Liver (tissue), 9 donors: ENCODE measurements around the gene ZDHHC22. TPM values are rescaled to one million over a fixed set of nuclear protein-coding genes. Genes with fewer than 3 reads are reported as not detected.

Source experiments
- DNase-seq: peaks from one replicate; pipeline ENCODE4 v3.0.0-alpha.2; 2017; ENCODE audit warnings: low spot score
- H3K27ac ChIP-seq, 2 donors: one replicate each; pipeline ENCODE4 v1.7.0; 2013; ENCODE audit warnings: inconsistent platforms in 2 of 2, low read length in 2 of 2, control low read depth in 1 of 2, low read depth in 1 of 2, mild to moderate bottlenecking in 1 of 2
- H3K27me3 ChIP-seq, 4 donors: one replicate each; pipeline versions ENCODE4 v1.6.1 to v1.7.0; 2013; ENCODE audit warnings: low read length in 3 of 4, inconsistent platforms in 1 of 4, mild to moderate bottlenecking in 1 of 4, moderate library complexity in 1 of 4; ENCODE audit not compliant: control insufficient read depth in 4 of 4, insufficient read depth in 4 of 4
- H3K36me3 ChIP-seq, 4 donors: one replicate each; pipeline versions ENCODE4 v1.6.1 to v1.7.0; 2013; ENCODE audit warnings: low read length in 3 of 4, mild to moderate bottlenecking in 3 of 4, low read depth in 1 of 4, moderate library complexity in 1 of 4; ENCODE audit not compliant: control insufficient read depth in 4 of 4, insufficient read depth in 3 of 4
- H3K4me1 ChIP-seq, 4 donors: one replicate each; pipeline versions ENCODE4 v1.6.1 to v1.7.0; 2013; ENCODE audit warnings: low read length in 3 of 4, mild to moderate bottlenecking in 3 of 4, moderate library complexity in 1 of 4; ENCODE audit not compliant: control insufficient read depth in 4 of 4, insufficient read depth in 4 of 4
- H3K4me3 ChIP-seq, 3 donors: one replicate each; pipeline versions ENCODE4 v1.6.1 to v1.7.0; 2013; ENCODE audit warnings: low read length in 3 of 3, control low read depth in 1 of 3, low read depth in 1 of 3, mild to moderate bottlenecking in 1 of 3
- H3K9ac ChIP-seq, 2 donors: one replicate each; pipeline ENCODE4 v1.7.0; 2013; ENCODE audit warnings: low read length in 2 of 2, mild to moderate bottlenecking in 2 of 2, moderate library complexity in 2 of 2, control low read depth in 1 of 2, low read depth in 1 of 2
- H3K9me3 ChIP-seq, 4 donors: one replicate each; pipeline versions ENCODE4 v1.6.1 to v1.7.0; 2013; ENCODE audit warnings: low read length in 3 of 4; ENCODE audit not compliant: control insufficient read depth in 4 of 4
- ATF3 ChIP-seq: IDR thresholded peaks from 2 replicates; pipeline ENCODE4 v1.6.1; 2016; ENCODE audit warnings: antibody characterized with exemption
- EGR1 ChIP-seq, 2 donors: IDR thresholded peaks; 2 replicates each; pipeline ENCODE4 v1.6.1; 2016 to 2018; ENCODE audit warnings: antibody characterized with exemption in 2 of 2, low read depth in 2 of 2
- FOXA1 ChIP-seq: IDR thresholded peaks from 2 replicates; pipeline ENCODE4 v1.6.1; 2016; ENCODE audit warnings: antibody characterized with exemption
- GABPA ChIP-seq, 2 donors: IDR thresholded peaks in 1 of 2; conservative IDR thresholded peaks in 1 of 2; 2 replicates each; pipeline ENCODE4 v1.6.1; 2016; ENCODE audit warnings: antibody characterized with exemption in 2 of 2, mild to moderate bottlenecking in 1 of 2, moderate library complexity in 1 of 2
- HNF4G ChIP-seq: IDR thresholded peaks from 2 replicates; pipeline ENCODE4 v1.6.1; 2016; ENCODE audit warnings: antibody characterized with exemption
- MAX ChIP-seq: IDR thresholded peaks from 2 replicates; pipeline ENCODE4 v1.6.1; 2016; ENCODE audit warnings: antibody characterized with exemption
- RAD21 ChIP-seq, 2 donors: IDR thresholded peaks; 2 replicates each; pipeline ENCODE4 v1.6.1; 2016; ENCODE audit warnings: antibody characterized with exemption in 2 of 2, mild to moderate bottlenecking in 2 of 2
- REST ChIP-seq: IDR thresholded peaks from 2 replicates; pipeline ENCODE4 v1.6.1; 2016; ENCODE audit warnings: antibody characterized with exemption, mild to moderate bottlenecking
- RXRA ChIP-seq, 2 donors: IDR thresholded peaks; 2 replicates each; pipeline ENCODE4 v1.6.1; 2017 to 2018; ENCODE audit warnings: antibody characterized with exemption in 2 of 2, mild to moderate bottlenecking in 1 of 2
- SP1 ChIP-seq: IDR thresholded peaks from 2 replicates; pipeline ENCODE4 v1.6.1; 2018; ENCODE audit warnings: antibody characterized with exemption, mild to moderate bottlenecking
- TAF1 ChIP-seq: conservative IDR thresholded peaks from 2 replicates; pipeline ENCODE4 v1.6.1; 2016; ENCODE audit warnings: antibody characterized with exemption, mild to moderate bottlenecking
- WGBS: extraction: QIAGEN DNeasy Blood & Tissue Kit; methylation state at CpG from one replicate; pipeline ENCODE4 v1.1.7; 2013; 5-methylcytosine and 5-hydroxymethylcytosine counted together
- polyA plus RNA-seq, 2 donors: library from polyadenylated mRNA; stranded (reverse) in 1 of 2; unstranded in 1 of 2; fragments of 200-250 nt in 1 of 2; fragments of >200 nt in 1 of 2; fragmentation: Nextera tagmentation in 1 of 2; extraction: Ambion mirVana in 1 of 2; gene quantifications; one replicate each; pipeline versions ENCODE4 v1.2.1 to v1.2.3, GENCODE V29; 2013 to 2015
- total RNA-seq, 2 donors: library from RNA; depleted of rRNA; stranded (reverse); fragments of >200 nt; gene quantifications; one replicate each; pipeline ENCODE4 v1.2.3, GENCODE V29; 2014
- TF ChIP-seq, protein P1 (sequence below): IDR thresholded peaks from 2 replicates; pipeline ENCODE4 v1.6.1; 2016; ENCODE audit warnings: antibody characterized with exemption
- TF ChIP-seq, protein P2 (sequence below): fragments of 150-350 bp; IDR thresholded peaks from 2 replicates; pipeline ENCODE4 v1.5.1; 2017; ENCODE audit warnings: improper control_type of control experiment, low read depth, low read length; ENCODE audit not compliant: missing input control
- donor health status: healthy.
- donor health status: healthy.
- donor health status: healthy.
- donor health status: healthy.
- donor health status: healthy.

The ZDHHC22 gene
- total and polyA plus RNA-seq, 4 donors: not detected

GRCh38 chr14:77148510-77149231 is 7.1 kb upstream of the ZDHHC22 start:
- 66% methylated on average over 8 of the region's 8 CpGs for WGBS
- no peak for DNase-seq
- H3K9ac ChIP-seq: no peak overlapping the region
- H3K9me3 ChIP-seq: no peaks in the 10 kb centered on the region
- no peak overlapping the region for H3K27ac ChIP-seq
- H3K4me3 ChIP-seq: no peak overlapping the region
- H3K27me3 ChIP-seq: peaks cover 0 to 5% (median 3%) of the 10 kb centered on the region in 4 donors
- H3K36me3 ChIP-seq: no peaks in the 10 kb centered on the region
- TF ChIP-seq REST: no peak
- no peak for TF ChIP-seq SP1
- TF ChIP-seq, protein P1, sequence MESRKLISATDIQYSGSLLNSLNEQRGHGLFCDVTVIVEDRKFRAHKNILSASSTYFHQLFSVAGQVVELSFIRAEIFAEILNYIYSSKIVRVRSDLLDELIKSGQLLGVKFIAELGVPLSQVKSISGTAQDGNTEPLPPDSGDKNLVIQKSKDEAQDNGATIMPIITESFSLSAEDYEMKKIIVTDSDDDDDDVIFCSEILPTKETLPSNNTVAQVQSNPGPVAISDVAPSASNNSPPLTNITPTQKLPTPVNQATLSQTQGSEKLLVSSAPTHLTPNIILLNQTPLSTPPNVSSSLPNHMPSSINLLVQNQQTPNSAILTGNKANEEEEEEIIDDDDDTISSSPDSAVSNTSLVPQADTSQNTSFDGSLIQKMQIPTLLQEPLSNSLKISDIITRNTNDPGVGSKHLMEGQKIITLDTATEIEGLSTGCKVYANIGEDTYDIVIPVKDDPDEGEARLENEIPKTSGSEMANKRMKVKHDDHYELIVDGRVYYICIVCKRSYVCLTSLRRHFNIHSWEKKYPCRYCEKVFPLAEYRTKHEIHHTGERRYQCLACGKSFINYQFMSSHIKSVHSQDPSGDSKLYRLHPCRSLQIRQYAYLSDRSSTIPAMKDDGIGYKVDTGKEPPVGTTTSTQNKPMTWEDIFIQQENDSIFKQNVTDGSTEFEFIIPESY: no peak
- TF ChIP-seq FOXA1: no peak
- no peak for TF ChIP-seq MAX
- no peak for TF ChIP-seq EGR1 (IDR thresholded peaks at IDR 0.05; ENCODE audit: low read depth in 2 of 2)
- TF ChIP-seq GABPA (IDR thresholded peaks at IDR 0.05 in 1 of 2, conservative IDR thresholded peaks at IDR 0.05 in 1 of 2): no peak
- no peak for TF ChIP-seq ATF3
- TF ChIP-seq RXRA (IDR thresholded peaks at IDR 0.05): no peak
- TF ChIP-seq TAF1: no peak
- no peak for TF ChIP-seq RAD21 (IDR thresholded peaks at IDR 0.05)
- H3K4me1 ChIP-seq: no peaks in the 10 kb centered on the region

DNA sequence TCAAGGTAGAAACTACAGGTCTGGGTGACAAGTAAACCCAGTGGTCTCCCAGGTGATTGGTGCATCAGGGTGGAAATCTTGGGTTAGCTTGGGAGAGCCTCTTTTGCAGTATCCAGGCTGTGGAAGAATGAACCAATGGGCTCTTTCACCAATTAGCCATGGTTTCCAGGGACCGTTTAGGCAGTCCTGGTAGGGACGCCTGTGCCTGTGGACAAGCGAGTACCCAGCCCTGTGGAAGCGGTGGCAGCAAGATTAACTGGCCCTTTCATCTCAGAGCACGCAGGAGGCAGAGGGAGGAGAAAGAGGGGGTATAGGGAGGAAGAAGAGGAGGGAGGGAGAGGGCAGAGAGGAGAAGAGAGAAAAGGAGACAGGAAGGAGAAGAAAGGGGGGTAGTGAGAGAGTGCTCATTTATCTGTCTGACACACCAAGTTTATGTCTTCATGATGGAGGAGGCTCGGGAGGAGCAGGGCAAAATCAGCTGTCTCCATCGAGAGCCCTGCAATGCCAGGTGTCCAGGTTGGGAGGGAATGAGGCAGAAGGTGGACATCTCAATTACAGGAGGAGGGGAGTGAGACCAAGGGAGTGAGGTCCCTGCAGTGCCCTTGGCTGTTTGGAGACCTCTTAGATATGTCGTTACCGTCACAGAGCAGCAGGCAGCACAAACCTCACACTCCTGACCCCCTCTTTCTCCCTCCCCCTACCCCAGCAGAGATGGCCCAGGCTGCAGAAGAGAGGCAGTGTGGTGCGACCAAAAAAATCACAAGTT is 4.6 kb upstream of the ZDHHC22 start:
- no peak overlapping the region for H3K9ac ChIP-seq
- H3K27me3 ChIP-seq: peaks cover 5 to 8% (median 7%) of the 10 kb centered on the region in 4 donors
- no peak for DNase-seq
- no peak overlapping the region for H3K4me3 ChIP-seq
- no peaks in the 10 kb centered on the region for H3K36me3 ChIP-seq
- 11% methylated on average over 10 of the region's 10 CpGs for WGBS
- peaks cover 2 to 8% (median 4%) of the 10 kb centered on the region in 4 donors for H3K4me1 ChIP-seq
- H3K9me3 ChIP-seq: no peaks in the 10 kb centered on the region
- H3K27ac ChIP-seq: no peak overlapping the region
- TF ChIP-seq TAF1 (no peak), SP1 (no peak), FOXA1 (no peak), RAD21 (IDR thresholded peaks at IDR 0.05) (no peak), ATF3 (no peak), EGR1 (IDR thresholded peaks at IDR 0.05; ENCODE audit: low read depth in 2 of 2) (no peak), REST (no peak), HNF4G (no peak), RXRA (IDR thresholded peaks at IDR 0.05) (no peak)
- TF ChIP-seq, protein P1: no peak
- TF ChIP-seq, protein P2, sequence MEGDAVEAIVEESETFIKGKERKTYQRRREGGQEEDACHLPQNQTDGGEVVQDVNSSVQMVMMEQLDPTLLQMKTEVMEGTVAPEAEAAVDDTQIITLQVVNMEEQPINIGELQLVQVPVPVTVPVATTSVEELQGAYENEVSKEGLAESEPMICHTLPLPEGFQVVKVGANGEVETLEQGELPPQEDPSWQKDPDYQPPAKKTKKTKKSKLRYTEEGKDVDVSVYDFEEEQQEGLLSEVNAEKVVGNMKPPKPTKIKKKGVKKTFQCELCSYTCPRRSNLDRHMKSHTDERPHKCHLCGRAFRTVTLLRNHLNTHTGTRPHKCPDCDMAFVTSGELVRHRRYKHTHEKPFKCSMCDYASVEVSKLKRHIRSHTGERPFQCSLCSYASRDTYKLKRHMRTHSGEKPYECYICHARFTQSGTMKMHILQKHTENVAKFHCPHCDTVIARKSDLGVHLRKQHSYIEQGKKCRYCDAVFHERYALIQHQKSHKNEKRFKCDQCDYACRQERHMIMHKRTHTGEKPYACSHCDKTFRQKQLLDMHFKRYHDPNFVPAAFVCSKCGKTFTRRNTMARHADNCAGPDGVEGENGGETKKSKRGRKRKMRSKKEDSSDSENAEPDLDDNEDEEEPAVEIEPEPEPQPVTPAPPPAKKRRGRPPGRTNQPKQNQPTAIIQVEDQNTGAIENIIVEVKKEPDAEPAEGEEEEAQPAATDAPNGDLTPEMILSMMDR: no peak
